ENCODE results near the gene OR5T2.
"Not testable (repeated sequence)": the region's sequence is repeated elsewhere in the genome, so short reads cannot be mapped to it uniquely, and the experiment has no call there.

OR5T2 gene

GRCh38 chr11:56234155-56234554, at the start of gene OR5T2:
OR5T2 (minus strand) TSS chr11:56234255; CDS start chr11:56233062, 1,193 bp downstream.
- no peak for DNase-seq (ENCODE audit: low read depth in 1 of 2, low spot score in 1 of 2)

GRCh38 chr11:56273854-56274253, 39.8 kb upstream of the OR5T2 start, which contains the start of gene OR5T1:
OR5T1 (plus strand) TSS chr11:56274154; CDS start chr11:56275639, 1,485 bp downstream.
- DNase-seq (ENCODE audit: low read depth in 1 of 2, low spot score in 1 of 2): no peak

- DNase-seq (ENCODE audit: low read depth in 1 of 2, low spot score in 1 of 2): no peak
These were observed 37.0 kb upstream of the OR5T2 start for GRCh38 chr11:56271092-56271491.

GRCh38 chr11:56251954-56252353, 17.9 kb upstream of the OR5T2 start, which contains the start of gene OR5T3:
OR5T3 (plus strand) TSS chr11:56252254; CDS start chr11:56252254, 0 bp downstream.
- DNase-seq (ENCODE audit: low read depth in 1 of 2, low spot score in 1 of 2): no peak

GRCh38 chr11:56219735-56220134, 14.3 kb downstream of the OR5T2 start:
- not testable (repeated sequence) for DNase-seq (ENCODE audit: low read depth in 1 of 2, low spot score in 1 of 2)

DNA sequence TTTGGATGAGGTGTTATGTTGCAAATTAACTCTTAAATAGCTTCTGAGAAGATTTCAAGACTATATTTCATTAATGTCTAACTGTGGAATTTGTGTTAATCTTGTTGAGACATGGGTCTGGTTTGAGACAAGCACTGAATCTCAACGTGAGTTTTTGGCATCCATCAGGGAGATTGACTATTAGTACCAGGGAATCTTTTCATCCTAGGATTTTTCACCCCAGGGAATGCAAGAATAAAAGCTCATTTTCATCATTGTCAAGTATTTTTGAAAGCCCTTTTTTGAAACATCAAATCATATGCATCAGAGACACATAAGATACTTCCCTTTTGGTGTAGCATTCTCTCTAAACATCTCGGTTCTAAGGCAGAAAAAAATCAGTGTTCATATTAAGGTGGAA, 19.5 kb downstream of the OR5T2 start:
- DNase-seq (ENCODE audit: low read depth in 1 of 2, low spot score in 1 of 2): no peak

- DNase-seq (ENCODE audit: low read depth in 1 of 2, low spot score in 1 of 2): no peak
These were observed 26.3 kb downstream of the OR5T2 start for GRCh38 chr11:56207790-56208189.

- DNase-seq (ENCODE audit: low read depth in 1 of 2, low spot score in 1 of 2): no peak
These were observed 36.7 kb downstream of the OR5T2 start for GRCh38 chr11:56197367-56197766.

- no peak for DNase-seq (ENCODE audit: low read depth in 1 of 2, low spot score in 1 of 2)
These were observed 37.4 kb downstream of the OR5T2 start for GRCh38 chr11:56196705-56197104.

GRCh38 chr11:56188602-56189001, 45.5 kb downstream of the OR5T2 start:
- no peak for DNase-seq (ENCODE audit: low read depth in 1 of 2, low spot score in 1 of 2)

- no peak for DNase-seq (ENCODE audit: low read depth in 1 of 2, low spot score in 1 of 2)
These were observed 50.6 kb downstream of the OR5T2 start for GRCh38 chr11:56183459-56183858.
